ENCODE results near the gene PASK.

The PASK gene

DNA sequence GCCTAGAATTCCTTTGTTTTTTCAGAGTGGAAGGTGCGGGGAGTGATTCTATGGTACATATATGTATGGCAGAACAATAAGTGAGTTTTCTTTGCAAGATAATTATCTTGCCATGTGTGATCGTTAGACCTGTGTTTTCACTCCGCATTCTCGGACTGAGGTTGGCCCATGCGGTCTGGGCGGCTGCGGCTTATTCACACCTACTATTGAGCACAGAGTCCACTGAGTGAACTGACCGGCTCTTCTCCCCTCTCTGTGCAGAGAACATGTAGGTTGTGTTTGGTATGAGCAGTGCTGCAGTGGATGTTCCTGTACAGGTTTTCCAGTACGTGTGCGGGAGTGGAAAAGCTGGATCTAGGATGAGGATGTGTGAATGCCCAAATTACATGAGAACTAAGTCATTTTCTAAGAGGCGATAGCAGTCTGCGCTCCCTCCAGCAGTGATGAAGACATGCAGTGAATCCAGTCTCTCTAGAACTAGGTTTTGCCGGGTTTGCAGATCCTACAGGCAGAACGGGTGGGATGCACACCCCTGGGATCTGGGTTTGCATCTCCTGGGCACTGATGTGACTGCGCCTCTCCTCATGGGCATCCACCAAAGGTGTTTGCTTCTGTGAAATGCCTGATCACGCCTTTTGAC is 74.3 kb downstream of the PASK start:
- no peak for DNase-seq

DNA sequence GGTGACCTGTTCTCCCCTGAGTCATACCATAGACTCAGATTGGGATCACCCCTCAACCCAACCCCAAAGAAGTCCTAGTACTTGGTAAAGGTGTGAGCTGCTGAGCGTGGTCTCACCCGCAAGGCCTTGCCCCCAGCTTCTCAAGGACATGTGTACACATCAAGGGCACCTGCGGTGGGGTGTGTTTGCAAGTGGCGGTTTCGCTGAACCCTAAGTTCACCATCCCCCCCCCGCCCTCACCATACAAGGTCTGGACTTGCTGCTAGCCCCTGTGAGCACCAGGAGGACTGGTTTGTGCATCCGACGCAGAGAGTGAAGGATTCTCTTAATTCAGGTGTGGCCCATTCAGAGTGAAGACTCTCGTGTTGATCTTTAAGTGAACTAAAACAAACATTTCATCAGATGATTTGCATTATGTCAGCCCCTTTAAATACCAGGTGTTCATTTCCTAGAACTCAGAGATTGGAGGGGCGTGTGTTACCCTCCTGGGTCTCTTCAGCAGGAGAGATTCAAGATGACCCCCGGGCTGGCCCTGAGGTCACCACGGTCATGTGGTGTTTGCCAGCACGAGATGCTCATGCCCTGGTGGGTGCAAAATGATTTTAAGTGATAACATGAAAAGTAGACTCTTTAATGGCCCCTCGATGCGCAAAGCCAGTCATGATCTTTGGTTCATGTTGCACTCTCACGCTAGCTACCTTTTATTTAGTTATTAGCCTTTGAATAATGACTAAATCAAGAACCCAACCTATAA is 75.0 kb downstream of the PASK start:
- DNase-seq, result no peak

DNA sequence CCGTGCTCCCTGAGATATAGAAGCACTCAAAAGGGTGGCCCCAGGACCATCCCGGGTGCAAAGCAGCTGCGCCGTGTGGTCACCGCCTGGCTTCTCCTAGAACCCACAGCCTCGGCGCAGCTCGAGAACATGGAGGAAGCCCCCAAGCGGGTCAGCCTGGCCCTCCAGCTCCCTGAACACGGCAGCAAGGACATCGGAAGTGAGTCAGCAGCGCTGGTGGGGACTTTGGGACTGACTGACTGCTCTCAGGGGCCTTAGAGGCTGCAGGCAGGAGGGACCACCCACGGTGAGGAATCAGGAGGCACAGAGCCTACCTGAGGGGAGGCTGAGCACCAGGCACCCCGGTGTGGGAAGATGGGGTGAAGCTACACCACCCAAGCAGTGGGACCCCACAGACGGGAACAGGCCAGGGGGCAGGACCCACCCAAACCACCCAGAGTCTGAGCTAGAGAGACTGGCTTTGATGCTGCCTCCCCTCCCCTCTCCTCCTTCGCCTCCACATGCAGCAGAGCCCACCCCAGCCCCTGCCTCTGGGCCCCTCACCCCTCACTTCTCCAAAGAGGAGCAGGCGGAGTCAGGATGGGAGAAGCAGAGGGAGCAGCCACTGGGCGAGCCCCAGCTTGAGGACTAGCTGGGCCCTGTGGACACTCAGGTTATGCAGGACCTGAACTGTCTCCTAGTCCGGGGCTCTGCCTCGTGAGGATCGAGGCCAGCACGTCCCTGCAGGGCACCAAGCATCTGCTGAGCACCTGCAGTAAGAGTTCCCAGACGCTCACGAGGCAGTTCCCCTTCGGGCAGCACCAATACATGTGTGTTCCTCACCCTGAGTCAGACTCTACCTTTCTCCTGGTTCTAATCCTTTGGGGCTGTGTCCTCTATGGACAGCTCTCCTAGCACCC is 75.9 kb downstream of the PASK start:
- no peak for DNase-seq

DNA sequence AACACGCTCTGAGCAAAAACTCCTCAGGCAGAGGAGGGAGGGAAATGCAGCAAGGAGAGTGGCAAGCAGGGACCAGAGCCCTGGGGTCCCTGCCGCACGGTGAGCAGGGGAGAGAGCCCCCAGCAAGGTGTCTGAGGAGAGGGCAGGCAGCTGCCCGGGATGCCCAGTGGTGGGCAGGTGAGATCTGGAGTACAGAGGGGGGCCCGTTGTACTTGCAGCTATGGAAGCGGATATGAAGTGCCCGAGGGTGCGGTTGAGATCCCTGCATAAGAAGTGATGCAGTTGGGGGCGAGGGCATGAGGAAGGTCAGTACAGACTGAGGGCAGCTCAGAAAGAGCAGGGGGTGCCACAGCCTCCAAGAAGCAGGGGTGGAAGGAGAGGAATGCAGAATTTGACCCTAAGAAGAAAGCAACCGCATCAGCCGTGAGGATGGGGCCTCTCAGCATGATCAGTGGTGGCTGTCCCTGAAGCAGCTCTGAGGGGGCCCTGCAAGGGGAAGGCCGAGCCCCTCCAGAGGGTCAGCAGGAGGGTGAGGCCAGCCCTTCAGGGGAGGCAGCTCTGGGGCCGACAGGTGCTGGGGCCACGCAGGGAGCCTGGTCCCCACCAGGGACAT is 76.6 kb downstream of the PASK start:
- DNase-seq, result no peak

DNA sequence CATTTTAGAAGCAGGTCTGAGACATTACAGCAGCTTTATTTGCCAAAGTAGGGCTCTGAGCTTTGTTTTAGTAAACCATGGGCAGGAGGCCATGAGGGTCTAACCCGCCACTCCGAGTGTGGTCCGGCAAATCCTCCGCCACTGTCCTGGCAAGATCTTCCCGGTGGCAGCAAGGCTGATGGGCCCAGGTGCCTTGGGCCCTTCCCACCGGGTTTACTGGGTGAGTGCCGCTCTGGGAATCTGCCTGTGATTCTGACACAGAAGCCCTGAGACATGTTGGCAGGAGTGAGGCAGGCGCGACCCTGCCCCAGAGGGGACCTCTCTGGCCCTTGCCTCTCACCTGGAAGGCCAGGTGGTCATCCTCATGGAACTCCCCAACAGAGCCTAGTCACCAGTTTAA is 77.1 kb downstream of the PASK start:
- DNase-seq, result no peak

DNA sequence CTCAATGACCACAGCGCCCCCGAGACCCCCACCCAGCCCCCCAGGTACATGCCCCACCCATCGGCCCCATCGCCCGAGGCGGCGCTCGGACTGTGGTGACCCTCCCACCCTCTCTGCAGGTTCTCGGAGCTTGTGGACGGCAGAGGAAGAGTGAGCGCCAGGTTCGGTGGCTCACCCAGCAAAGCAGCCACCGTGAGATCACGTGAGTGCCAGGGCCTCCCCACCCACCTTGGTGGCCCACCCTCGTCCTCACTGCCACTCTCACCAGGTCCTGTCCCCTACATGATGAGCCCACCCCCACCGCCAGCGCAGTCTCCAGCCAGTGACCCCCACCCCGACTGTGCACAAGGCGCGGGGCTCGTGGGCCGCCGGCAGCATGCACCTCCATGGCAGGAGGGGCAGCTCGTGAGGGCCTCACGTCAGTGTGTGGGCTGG is 77.6 kb downstream of the PASK start:
- no peak for DNase-seq

DNA sequence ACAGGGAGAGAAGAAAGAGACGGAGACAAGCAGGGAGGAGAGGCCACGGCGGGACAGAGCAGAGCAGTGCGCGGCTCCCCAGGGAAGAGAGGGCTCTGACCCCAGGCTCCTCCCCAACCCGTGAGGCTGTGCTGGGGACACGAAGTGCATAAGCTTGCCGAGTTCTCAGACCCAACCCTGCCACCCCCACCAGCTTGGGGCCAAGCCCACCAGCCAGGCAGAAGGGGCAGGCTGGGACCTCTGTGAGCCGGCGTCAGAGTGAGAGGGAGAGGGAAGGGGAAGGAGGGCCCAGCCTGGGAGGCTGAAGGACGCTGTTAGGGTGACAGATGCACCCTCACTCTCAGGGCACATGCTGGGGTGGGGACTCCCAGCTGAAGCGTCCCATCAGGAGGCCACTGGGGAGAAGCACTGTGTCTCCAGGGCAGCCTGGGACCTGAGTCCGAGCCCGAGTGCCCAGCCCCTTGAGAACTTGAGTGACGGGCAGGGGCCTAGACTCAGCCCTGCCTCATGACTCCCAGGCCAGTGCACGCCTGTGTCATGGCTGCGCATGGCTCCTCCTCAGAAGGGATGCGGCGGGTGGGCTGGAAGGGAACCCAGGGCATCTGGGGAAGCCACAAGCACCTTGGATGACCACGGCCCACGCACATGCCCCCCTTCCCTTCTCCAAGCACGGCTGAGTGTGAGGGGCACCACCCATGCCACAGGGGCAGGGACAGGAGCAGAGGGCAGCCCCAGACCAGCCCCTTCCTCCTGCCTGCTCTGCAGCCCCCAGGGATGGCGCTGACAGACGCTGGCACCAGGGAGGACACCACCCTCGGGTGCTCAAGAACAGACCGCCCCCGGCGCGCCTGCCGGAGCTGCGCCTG is 78.2 kb downstream of the PASK start:
- no peak for DNase-seq

DNA sequence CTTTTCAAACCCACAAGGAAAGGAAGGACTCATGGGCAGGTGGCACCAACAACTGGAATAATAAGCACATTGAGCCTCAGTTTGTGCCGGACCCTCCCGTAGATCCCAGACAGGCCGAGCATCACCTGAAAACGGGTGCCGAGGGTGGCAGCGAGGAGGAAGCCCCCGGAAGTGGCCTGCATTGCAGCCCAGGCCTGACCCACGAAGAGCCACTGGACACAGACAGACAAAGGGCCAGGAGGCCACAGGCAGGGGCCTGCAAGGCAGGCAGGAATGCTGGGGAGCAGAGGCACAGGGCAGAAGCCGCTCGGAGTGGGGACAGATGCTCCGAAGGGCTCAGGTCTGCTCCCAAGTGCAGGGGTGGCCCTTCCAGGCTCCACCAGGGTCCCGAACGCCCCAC is 78.9 kb downstream of the PASK start:
- no peak for DNase-seq

DNA sequence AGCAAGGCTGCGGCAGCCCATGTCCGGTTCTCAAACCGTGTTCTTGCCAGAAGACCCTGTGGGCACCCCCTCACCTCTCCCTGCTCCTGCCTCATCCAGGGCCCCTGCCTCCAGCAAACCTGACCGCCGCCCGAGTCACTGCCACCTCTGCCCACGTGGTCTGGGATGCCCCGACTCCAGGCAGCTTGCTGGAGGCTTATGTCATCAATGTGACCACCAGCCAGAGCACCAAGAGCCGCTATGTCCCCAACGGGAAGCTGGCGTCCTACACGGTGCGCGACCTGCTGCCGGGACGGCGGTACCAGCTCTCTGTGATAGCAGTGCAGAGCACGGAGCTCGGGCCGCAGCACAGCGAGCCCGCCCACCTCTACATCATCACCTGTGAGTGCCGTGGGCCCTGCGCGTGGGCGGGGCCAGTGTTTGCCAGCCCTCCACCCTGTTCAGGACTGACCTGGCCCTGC is 79.4 kb downstream of the PASK start:
- no peak for DNase-seq

DNA sequence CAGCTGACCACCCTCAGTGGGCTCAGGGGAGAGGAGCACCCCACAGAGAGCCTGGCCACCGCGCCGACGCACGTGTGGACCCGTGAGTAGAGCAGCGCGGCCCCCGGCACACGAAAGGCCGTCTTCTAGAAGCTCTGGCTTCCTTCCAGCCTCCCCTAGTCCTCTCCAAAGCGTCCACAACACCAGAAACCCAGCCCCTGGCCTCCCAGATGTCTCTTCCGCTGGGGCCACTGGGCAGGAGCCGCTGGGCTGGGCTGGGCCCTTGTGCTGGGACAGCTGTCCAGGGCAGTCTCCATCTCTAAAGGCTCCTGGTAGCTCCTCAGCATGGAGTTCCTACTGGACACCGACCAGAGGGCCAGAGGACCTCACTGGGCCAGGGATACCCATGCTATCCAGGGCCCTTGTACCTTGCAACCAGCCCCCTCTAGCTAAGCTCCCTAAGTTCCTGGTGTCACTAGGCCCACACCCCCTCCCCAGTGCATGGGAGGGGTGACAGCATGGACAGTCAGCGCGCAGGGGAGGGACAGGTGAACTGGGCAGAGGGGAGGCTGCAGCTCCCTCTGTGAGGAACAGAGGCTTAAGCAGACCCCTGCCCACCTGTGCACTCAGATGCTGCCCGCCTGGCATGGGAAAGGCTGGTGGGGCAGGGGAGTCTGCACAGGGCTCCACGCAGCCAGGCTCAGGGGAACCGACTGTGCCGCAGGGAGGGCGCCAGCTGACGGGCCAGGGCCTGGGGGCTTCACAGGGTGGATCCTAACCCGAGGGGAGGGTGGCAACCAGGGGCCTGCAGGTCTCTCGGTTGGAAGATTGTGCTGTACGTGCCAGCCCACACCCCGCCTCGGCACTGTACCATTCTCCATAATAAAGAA is 80.1 kb downstream of the PASK start:
- no peak for DNase-seq

DNA sequence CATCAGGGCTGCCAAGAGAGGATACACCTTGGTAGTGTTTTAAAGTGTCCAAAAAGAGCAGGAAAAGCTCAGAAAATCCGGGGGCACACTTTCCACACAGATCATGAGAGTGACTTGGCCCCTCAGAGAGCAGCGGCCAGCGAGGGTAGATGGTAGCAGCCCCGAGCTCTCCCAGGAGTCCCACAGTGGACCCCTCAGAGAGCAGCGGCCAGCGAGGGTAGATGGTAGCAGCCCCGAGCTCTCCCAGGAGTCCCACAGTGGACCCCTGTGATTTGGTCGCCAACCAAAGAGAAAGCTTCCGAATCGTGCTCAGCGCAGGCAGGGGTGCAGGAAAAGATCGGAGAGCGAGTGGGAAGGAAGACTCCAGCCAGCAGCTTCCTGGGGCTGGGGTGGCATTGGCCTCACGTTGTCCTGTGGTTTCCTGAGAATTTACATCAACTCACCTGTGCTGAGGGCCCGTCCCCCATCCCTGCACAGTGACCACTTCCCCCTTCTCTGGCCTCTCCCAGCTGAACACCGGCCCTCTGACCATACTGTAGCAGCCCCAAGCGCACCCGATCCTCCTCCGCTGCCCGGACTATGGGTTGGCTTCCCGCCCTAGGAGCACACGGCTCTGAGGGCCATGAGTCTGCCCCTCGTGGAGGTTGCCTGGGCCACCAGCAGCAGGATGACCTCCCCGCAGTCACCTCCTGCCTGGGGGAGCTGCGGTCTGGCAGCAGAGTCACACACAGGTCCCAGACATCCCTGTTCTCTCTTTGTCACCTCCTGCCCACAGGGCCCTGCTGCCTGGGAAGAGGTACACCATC is 80.9 kb downstream of the PASK start:
- no peak for DNase-seq

DNA sequence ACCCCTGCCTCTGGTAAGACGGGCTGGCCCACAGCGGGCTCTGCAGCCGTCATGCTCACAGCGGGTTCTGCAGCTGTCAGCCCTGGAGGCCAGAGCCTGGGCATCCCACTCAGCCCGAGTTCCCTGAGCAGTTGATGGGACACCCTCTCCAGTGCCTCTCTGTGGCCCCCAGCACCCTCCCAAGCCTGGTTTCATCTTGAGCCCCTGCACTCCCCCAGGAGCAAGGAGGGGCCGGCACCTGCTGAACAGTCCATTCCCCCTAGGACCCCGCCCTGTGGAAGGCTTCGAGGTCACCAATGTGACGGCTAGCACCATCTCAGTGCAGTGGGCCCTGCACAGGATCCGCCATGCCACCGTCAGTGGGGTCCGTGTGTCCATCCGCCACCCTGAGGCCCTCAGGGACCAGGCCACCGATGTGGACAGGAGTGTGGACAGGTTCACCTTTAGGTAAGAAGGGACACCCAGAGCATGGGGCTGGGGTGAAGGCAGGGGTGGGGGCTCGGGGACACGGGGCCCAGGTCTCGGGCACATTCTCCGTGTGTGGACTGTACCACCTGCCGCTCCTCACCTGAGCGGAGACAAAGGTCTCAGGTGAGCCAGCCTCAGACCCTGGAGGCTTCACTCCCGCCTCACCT is 81.7 kb downstream of the PASK start:
- no peak for DNase-seq

DNA sequence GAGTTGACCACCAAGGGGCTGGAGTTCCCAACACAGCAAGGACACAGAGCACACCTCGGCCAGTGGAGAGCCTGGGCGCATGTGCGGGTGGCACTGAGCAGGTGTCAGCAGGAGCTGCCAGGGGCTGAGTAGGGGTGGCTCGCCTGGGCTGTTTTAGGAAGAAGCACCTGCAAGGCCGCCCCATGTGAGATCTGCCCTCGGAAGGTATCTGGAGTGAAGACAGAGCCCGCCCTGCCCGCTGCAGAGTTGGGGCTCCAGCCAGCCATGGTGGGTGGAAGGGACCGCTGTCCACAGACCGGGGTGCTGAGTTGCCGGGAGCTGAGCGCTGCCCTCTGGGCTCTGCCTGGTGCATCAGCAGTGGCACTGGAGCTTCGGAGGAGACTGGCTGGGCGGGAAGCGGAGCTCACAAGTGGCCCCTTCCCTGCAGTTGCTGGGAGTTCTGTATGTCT is 82.4 kb downstream of the PASK start:
- DNase-seq, result no peak

DNA sequence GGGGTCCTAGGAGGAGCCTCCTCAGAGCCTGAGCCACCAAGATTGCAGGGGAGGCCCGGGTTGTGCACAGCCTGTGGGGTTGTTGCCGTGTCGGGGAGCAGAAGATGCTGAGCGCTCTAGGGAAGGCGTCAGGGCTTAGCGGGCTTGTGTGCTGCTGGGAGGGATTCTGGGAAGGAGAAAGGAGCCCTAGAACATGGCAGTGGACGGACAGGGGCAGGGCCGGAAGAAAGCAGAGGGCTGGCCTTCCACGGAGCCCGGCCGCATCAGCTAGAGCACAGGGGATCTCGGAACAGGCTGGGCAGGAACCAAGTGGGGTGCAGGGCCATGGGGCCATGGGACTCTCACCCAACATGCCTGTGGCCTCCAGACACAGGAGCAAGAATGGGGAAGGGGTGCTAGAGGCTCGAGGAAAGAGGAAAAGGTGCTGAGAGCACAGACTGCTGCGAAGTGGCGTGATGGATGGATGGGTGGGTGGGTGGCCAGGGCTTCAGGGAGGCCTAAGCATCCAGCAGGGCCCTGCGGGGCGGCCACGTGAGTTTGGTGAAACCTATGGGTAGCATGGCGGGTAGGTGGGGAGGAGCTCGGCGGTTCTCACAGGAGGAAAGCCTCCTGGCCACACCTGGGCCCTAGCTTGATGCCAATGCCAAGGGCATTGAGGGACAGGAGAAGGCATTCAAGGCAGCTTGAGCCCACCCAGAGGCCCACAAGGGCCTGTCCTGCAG is 82.9 kb downstream of the PASK start:
- no peak for DNase-seq

DNA sequence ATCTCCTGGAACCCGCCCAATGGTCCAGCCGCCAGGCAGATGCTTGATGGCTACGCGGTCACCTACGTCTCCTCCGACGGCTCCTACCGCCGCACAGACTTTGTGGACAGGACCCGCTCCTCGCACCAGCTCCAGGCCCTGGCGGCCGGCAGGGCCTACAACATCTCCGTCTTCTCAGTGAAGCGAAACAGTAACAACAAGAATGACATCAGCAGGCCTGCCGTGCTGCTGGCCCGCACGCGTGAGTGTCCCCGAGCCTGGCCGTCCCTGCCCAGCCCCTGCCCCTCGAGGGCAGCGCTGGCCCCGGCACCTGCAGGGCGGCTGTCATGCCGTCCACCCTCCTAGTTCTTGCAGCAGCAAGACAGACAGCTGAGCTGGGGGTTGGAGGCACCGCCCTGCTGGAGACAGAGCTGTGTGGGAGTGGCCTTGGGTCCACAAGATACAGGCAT is 83.9 kb downstream of the PASK start:
- no peak for DNase-seq

DNA sequence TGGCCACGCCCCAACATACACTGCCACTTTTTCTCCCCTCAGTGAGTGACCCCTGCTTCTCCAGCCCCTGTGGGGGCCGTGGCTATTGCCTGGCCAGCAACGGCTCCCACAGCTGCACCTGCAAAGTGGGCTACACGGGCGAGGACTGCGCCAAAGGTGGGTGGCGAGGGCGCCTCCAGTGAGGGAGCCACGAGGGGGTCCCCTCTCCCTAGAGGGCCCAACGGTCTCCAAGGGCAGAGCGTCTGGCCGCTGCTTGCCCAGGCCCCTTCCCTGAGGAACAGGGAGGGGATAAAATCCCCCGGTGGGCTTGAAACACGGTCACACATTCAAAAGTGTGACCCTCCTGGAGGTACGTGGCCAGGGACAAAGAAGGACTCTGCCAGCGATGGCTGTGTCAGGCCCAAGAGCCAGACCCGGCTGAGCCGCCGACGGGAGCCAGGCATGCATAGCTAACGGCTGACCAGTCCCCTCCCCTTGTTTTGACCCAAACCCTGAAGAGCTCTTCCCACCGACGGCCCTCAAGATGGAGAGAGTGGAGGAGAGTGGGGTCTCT is 84.4 kb downstream of the PASK start:
- DNase-seq, result no peak

DNA sequence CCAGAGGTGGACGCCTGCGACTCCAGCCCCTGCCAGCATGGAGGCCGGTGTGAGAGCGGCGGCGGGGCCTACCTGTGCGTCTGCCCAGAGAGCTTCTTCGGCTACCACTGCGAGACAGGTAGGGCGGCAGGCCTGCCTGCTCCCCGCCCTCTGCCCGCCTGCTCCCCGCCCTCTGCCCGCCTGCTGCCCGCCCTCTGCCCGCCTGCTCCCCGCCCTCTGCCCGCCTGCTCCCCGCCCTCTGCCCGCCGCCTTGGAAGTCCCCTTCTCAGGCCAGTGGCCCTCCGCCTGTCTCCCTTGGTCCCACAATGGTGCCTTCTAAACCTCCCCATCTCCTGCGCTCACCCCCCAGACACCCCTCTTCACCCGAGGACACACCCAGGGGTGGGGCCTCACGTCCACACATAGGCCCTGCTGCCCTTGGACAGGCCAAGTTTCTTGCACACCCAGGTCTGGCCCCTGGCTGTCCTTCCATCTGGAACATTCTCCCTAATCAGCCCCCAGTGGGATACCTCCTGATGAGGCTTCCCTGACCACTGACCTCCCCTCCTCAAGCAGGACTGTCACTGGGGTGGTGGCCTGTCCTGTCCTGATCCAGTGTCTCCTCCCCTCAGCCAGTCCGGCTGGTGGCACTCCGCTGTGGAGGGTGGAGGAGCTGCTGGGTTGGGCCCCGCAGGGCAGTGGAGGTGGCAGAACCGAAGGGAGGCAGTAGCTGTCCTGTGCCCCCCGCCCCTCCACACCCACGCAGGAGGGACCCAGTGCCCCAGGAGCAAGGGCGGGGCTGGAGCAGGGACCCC is 85.1 kb downstream of the PASK start:
- peak; percentile 37 for DNase-seq

DNA sequence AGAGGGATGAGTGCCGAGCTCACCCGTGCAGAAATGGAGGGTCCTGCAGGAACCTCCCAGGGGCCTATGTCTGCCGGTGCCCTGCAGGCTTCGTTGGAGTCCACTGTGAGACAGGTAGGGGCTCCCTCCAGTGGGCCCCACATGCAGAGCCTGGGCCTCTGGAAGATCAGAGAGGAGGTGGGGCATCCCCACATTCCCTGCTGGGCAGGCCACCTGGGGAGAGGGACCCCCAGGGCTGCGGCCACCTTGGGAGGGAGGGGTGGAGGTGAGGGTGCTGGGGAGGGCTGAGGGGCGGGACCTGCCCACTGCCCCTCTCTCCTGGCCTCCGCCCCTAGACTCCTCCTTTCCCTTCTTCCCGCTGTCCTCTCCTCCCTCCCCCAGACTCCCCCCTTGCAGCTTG is 85.7 kb downstream of the PASK start:
- no peak for DNase-seq

Data from stimulated activated CD4-positive, alpha-beta T cell treated with anti-CD3 and anti-CD28 coated beads, Interleukin-12 subunit alpha, Interleukin-12 subunit beta, amount 100 ng/mL, for 4 hours (primary cell).